Gastroesophageal sphincter (tissue), 3 donors: ENCODE results near the gene SMCO2.

Source experiments
- CTCF ChIP-seq, 4 experiments: fragments of 200-600 bp in 2 of 4; fragments of 450-650 bp in 2 of 4; sonication (generic) in 1 of 4; IDR thresholded peaks; one replicate each; pipeline ENCODE4 v1.5.1; 2017 to 2019; ENCODE audit warnings: antibody characterized with exemption in 4 of 4, mild to moderate bottlenecking in 2 of 4, moderate library complexity in 2 of 4
- EP300 ChIP-seq: sonication (generic); formaldehyde crosslinking; IDR thresholded peaks from one replicate; pipeline ENCODE4 v1.6.1; 2017; ENCODE audit warnings: antibody characterized with exemption, mild to moderate bottlenecking
- POLR2A ChIP-seq, 2 donors: fragments of 450-650 bp; IDR thresholded peaks; one replicate each; pipeline ENCODE4 v1.6.1; 2017; ENCODE audit warnings: antibody characterized with exemption in 2 of 2, mild to moderate bottlenecking in 2 of 2, moderate library complexity in 1 of 2

GRCh38 chr12:27436029-27436428, 10.5 kb upstream of the SMCO2 start:
- TF ChIP-seq CTCF (IDR thresholded peaks at IDR 0.05): no peak
- no peak for TF ChIP-seq POLR2A (IDR thresholded peaks at IDR 0.05)
- no peak for TF ChIP-seq EP300
